Stimulated activated CD4-positive, alpha-beta T cell treated with anti-CD3 and anti-CD28 coated beads, Interleukin-1b, Interleukin-23, amount 100 ng/mL, for 24 hours (primary cell): ENCODE measurements around the gene PBX1.

Experiments used
- DNase-seq, 4 experiments: peaks; one replicate each; pipeline ENCODE4 v3.0.0-alpha.2; 2020; ENCODE audit warnings: low read depth in 4 of 4, low spot score in 1 of 4

Gene PBX1

GRCh38 chr1:164613176-164613575 is 54.2 kb downstream of the PBX1 start:
- DNase-seq: no peak

- DNase-seq: no peak
Measured at GRCh38 chr1:164614316-164614715, 55.3 kb downstream of the PBX1 start.

GRCh38 chr1:164617377-164618201 is 58.6 kb downstream of the PBX1 start:
- no peak for DNase-seq

- DNase-seq: no peak
Measured at GRCh38 chr1:164618202-164618564, 59.2 kb downstream of the PBX1 start.

- no peak for DNase-seq
Measured at GRCh38 chr1:164619006-164619784, 60.2 kb downstream of the PBX1 start.

- DNase-seq: no peak
Measured at GRCh38 chr1:164622068-164622845, 63.3 kb downstream of the PBX1 start.

- DNase-seq: no peak
Measured at GRCh38 chr1:164623805-164624204, 64.8 kb downstream of the PBX1 start.

- DNase-seq: no peak
Measured at GRCh38 chr1:164624400-164624799, 65.4 kb downstream of the PBX1 start.

- no peak for DNase-seq
Measured at GRCh38 chr1:164625004-164625617, 66.1 kb downstream of the PBX1 start.

GRCh38 chr1:164628772-164629171 is 69.8 kb downstream of the PBX1 start:
- DNase-seq: no peak

- no peak for DNase-seq
Measured at GRCh38 chr1:164629971-164630370, 71.0 kb downstream of the PBX1 start.

- no peak for DNase-seq
Measured at GRCh38 chr1:164630626-164631396, 71.8 kb downstream of the PBX1 start.

GRCh38 chr1:164631751-164632150 is 72.8 kb downstream of the PBX1 start:
- DNase-seq: no peak

GRCh38 chr1:164633997-164634396 is 75.0 kb downstream of the PBX1 start:
- DNase-seq: no peak

- no peak for DNase-seq
Measured at GRCh38 chr1:164635059-164635802, 76.2 kb downstream of the PBX1 start.

- no peak for DNase-seq
Measured at GRCh38 chr1:164635803-164636731, 77.1 kb downstream of the PBX1 start.

GRCh38 chr1:164636757-164637156 is 77.8 kb downstream of the PBX1 start:
- DNase-seq: no peak

- no peak for DNase-seq
Measured at GRCh38 chr1:164637461-164638375, 78.7 kb downstream of the PBX1 start.
